Measurements from ENCODE around the gene ZCCHC24. TPM values are rescaled to one million over a fixed set of nuclear protein-coding genes. Genes with fewer than 3 reads are reported as not detected.

Gene ZCCHC24
- total and polyA plus RNA-seq, 11 donors = 18.7 to 122 (median 49.6) TPM

- intact Hi-C loops (cut with DNase I) = no loop called here
- ATAC-seq (peak; percentile 12 to 61 (median 30)), DNase-seq (peak; percentile 37 to 78 (median 63))
- no peaks in the 10 kb centered on the region for H3K36me3 ChIP-seq
- peaks cover 0 to 35% (median 15%) of the 10 kb centered on the region in 12 donors for H3K4me1 ChIP-seq
- no peaks in the 10 kb centered on the region for H3K27me3 ChIP-seq
- no peaks in the 10 kb centered on the region for H3K9me3 ChIP-seq
- no peak overlapping the region for H3K27ac ChIP-seq
- TF ChIP-seq CTCF (IDR thresholded peaks at IDR 0.05) (no peak), POLR2A (IDR thresholded peaks at IDR 0.05) (no peak)
- WGBS, 4 donors = 71 to 89% (median 80%) methylated on average over 5 to 10 of the region's 10 CpGs
- H3K4me3 ChIP-seq = no peak overlapping the region
Observed at GRCh38 chr10:79463578-79464496, 18.4 kb upstream of the ZCCHC24 start.

GRCh38 chr10:79460687-79461086 is 15.3 kb upstream of the ZCCHC24 start:
- intact Hi-C loops (cut with DNase I) = no loop called here
- Histone ChIP-seq H3K36me3 (no peaks in the 10 kb centered on the region), H3K27me3 (no peaks in the 10 kb centered on the region), H3K27ac (no peak overlapping the region), H3K4me1 (peaks cover 0 to 16% (median 5%) of the 10 kb centered on the region in 12 donors), H3K9me3 (no peaks in the 10 kb centered on the region), H3K4me3 (no peak overlapping the region)
- DNase-seq (no peak), ATAC-seq (no peak)
- 91 to 99% (median 98%) methylated on average over 4 of the region's 4 CpGs for WGBS, 4 donors
- TF ChIP-seq POLR2A (IDR thresholded peaks at IDR 0.05) (no peak), CTCF (IDR thresholded peaks at IDR 0.05) (no peak)

- intact Hi-C loops (cut with DNase I) = no loop called here
- TF ChIP-seq CTCF (IDR thresholded peaks at IDR 0.05) = no peak
- no peak for TF ChIP-seq POLR2A (IDR thresholded peaks at IDR 0.05)
- no peaks in the 10 kb centered on the region for H3K36me3 ChIP-seq
- no peaks in the 10 kb centered on the region for H3K9me3 ChIP-seq
- DNase-seq = no peak
- WGBS, 4 donors = 69 to 75% (median 74%) methylated on average over 1 of the region's 1 CpG
- no peak overlapping the region for H3K27ac ChIP-seq
- no peak for ATAC-seq
- H3K27me3 ChIP-seq = no peaks in the 10 kb centered on the region
- no peak overlapping the region for H3K4me3 ChIP-seq
- peaks cover 0 to 5% (median under 1%) of the 10 kb centered on the region in 12 donors for H3K4me1 ChIP-seq
Observed at GRCh38 chr10:79459243-79459642, 13.8 kb upstream of the ZCCHC24 start.

DNA sequence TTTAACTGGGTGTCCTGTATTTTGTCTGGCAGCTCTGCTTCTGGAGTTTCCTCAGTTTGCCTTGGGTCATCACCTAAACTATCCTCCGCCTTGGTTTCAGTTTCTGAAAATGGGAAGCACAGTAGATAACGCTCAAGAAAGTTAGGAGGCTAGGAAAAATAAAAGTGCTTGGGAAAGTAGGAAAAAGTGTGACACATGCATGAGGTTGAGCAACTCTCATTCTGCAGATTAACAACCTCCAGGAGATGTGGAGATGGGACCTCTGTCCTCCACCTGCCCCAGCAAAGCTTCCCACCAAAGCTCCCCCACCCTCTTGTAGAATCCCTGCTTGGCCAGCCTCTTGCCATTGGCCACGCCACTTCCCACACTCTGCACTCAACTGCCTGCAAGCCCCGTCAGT is 13.1 kb upstream of the ZCCHC24 start:
- no peak for DNase-seq
- WGBS, 4 donors = 95 to 98% (median 95%) methylated on average over 4 of the region's 4 CpGs

More for the DNA sequence above, 13.1 kb upstream of the ZCCHC24 start:
- H3K27ac ChIP-seq = no peak overlapping the region
- no peaks in the 10 kb centered on the region for H3K36me3 ChIP-seq
- no peaks in the 10 kb centered on the region for H3K4me1 ChIP-seq
- ATAC-seq = no peak
- intact Hi-C loops (cut with DNase I) = no loop called here
- no peaks in the 10 kb centered on the region for H3K9me3 ChIP-seq
- H3K27me3 ChIP-seq = no peaks in the 10 kb centered on the region
- no peak overlapping the region for H3K4me3 ChIP-seq
- TF ChIP-seq CTCF (IDR thresholded peaks at IDR 0.05) (no peak), POLR2A (IDR thresholded peaks at IDR 0.05) (no peak)
